Stimulated activated CD4-positive, alpha-beta T cell treated with anti-CD3 and anti-CD28 coated beads, Interleukin-2, amount 100 ng/mL, for 4 hours (primary cell): ENCODE results near the gene CADPS2.

ENCODE experiments used
- DNase-seq: peaks from one replicate; pipeline ENCODE4 v3.0.0-alpha.2; 2020; ENCODE audit warnings: low read depth

CADPS2 gene

GRCh38 chr7:122310119-122311021 lies 575.9 kb downstream of the CADPS2 start:
- no peak for DNase-seq

GRCh38 chr7:122309421-122309820 lies 576.8 kb downstream of the CADPS2 start:
- DNase-seq: no peak

- no peak for DNase-seq
These were observed 579.0 kb downstream of the CADPS2 start for GRCh38 chr7:122307228-122307621.

GRCh38 chr7:122306320-122307227 lies 579.7 kb downstream of the CADPS2 start:
- no peak for DNase-seq

- no peak for DNase-seq
These were observed 580.6 kb downstream of the CADPS2 start for GRCh38 chr7:122305475-122306319.

- no peak for DNase-seq
These were observed 581.3 kb downstream of the CADPS2 start for GRCh38 chr7:122304996-122305421.

GRCh38 chr7:122304319-122304975 lies 581.8 kb downstream of the CADPS2 start, which contains the start of gene FEZF1:
Gene FEZF1, minus strand, starts transcription at chr7:122304750. Its CDS starts 313 bp downstream, at chr7:122304437.
- DNase-seq: no peak

- DNase-seq: no peak
These were observed 582.5 kb downstream of the CADPS2 start for GRCh38 chr7:122303531-122304318.

- no peak for DNase-seq
These were observed 583.3 kb downstream of the CADPS2 start for GRCh38 chr7:122302761-122303530.

- DNase-seq: no peak
These were observed 584.2 kb downstream of the CADPS2 start for GRCh38 chr7:122301858-122302760.

- no peak for DNase-seq
These were observed 585.1 kb downstream of the CADPS2 start for GRCh38 chr7:122300956-122301833.

- no peak for DNase-seq
These were observed 585.9 kb downstream of the CADPS2 start for GRCh38 chr7:122300211-122300932.

- DNase-seq: no peak
These were observed 586.5 kb downstream of the CADPS2 start for GRCh38 chr7:122299624-122300210.

- DNase-seq: no peak
These were observed 587.6 kb downstream of the CADPS2 start for GRCh38 chr7:122298618-122299017.

GRCh38 chr7:122298131-122298530 lies 588.1 kb downstream of the CADPS2 start:
- DNase-seq: no peak

- no peak for DNase-seq
These were observed 595.1 kb downstream of the CADPS2 start for GRCh38 chr7:122291189-122291588.
